HEK293 (cell line): Measurements from ENCODE around the gene CLTC.

Source experiments
- EGR2 ChIP-seq: fragments of 450-650 bp; formaldehyde crosslinking; IDR thresholded peaks from 2 replicates; pipeline ENCODE4 v1.5.1; 2016; ENCODE audit warnings: low read depth, missing biosample characterization, missing genetic modification characterization
- IKZF3 ChIP-seq: fragments of 450-650 bp; IDR thresholded peaks from 2 replicates; pipeline ENCODE4 v1.5.0; 2018; ENCODE audit warnings: missing biosample characterization, mild to moderate bottlenecking, missing genetic modification characterization, moderate library complexity
- KLF9 ChIP-seq: fragments of 450-650 bp; formaldehyde crosslinking; IDR thresholded peaks from 2 replicates; pipeline ENCODE4 v1.5.1; 2016; ENCODE audit warnings: missing biosample characterization, missing genetic modification characterization, low read depth
- MEIS1 ChIP-seq: sonication (generic); formaldehyde crosslinking; IDR thresholded peaks from 2 replicates; pipeline ENCODE4 v1.8.1; 2022; ENCODE audit warnings: missing genetic modification reagents, mild to moderate bottlenecking, borderline replicate concordance
- MZF1 ChIP-seq: fragments of 450-650 bp; formaldehyde crosslinking; IDR thresholded peaks from 2 replicates; pipeline ENCODE4 v1.5.1; 2017; ENCODE audit warnings: missing biosample characterization, missing genetic modification characterization, borderline replicate concordance
- SCRT1 ChIP-seq: fragments of 450-650 bp; formaldehyde crosslinking; IDR thresholded peaks from 2 replicates; pipeline ENCODE4 v1.5.1; 2016; ENCODE audit warnings: missing biosample characterization, missing genetic modification characterization, borderline replicate concordance
- SP2 ChIP-seq: fragments of 450-650 bp; formaldehyde crosslinking; IDR thresholded peaks from 2 replicates; pipeline ENCODE4 v1.5.1; 2016; ENCODE audit warnings: missing biosample characterization, missing genetic modification characterization
- WT1 ChIP-seq: fragments of 450-650 bp; formaldehyde crosslinking; IDR thresholded peaks from 2 replicates; pipeline ENCODE4 v1.5.1; 2016; ENCODE audit warnings: missing biosample characterization, missing genetic modification characterization
- YY2 ChIP-seq: fragments of 450-650 bp; formaldehyde crosslinking; IDR thresholded peaks from 2 replicates; pipeline ENCODE4 v1.5.1; 2016; ENCODE audit warnings: missing biosample characterization, missing genetic modification characterization
- ZBTB17 ChIP-seq: fragments of 450-650 bp; formaldehyde crosslinking; IDR thresholded peaks from 2 replicates; pipeline ENCODE4 v1.5.1; 2016; ENCODE audit warnings: missing biosample characterization, missing genetic modification characterization
- ZIC2 ChIP-seq: fragments of 450-650 bp; formaldehyde crosslinking; IDR thresholded peaks from 2 replicates; pipeline ENCODE4 v1.5.1; 2016; ENCODE audit warnings: missing biosample characterization, missing genetic modification characterization
- ZNF133 ChIP-seq: fragments of 450-650 bp; formaldehyde crosslinking; IDR thresholded peaks from 2 replicates; pipeline ENCODE4 v1.5.1; 2016; ENCODE audit warnings: missing biosample characterization, missing genetic modification characterization
- ZNF138 ChIP-seq: fragments of 450-650 bp; formaldehyde crosslinking; IDR thresholded peaks from 2 replicates; pipeline ENCODE4 v1.5.1; 2016; ENCODE audit warnings: missing biosample characterization, missing genetic modification characterization, borderline replicate concordance
- ZNF140 ChIP-seq: fragments of 450-650 bp; formaldehyde crosslinking; IDR thresholded peaks from 2 replicates; pipeline ENCODE4 v1.5.1; 2016; ENCODE audit warnings: missing biosample characterization, missing genetic modification characterization
- ZNF175 ChIP-seq: fragments of 450-650 bp; formaldehyde crosslinking; IDR thresholded peaks from 2 replicates; pipeline ENCODE4 v1.5.1; 2016; ENCODE audit warnings: missing biosample characterization, missing genetic modification characterization
- ZNF214 ChIP-seq: fragments of 450-650 bp; formaldehyde crosslinking; IDR thresholded peaks from 2 replicates; pipeline ENCODE4 v1.5.1; 2017; ENCODE audit warnings: missing biosample characterization, mild to moderate bottlenecking, missing genetic modification characterization, borderline replicate concordance
- ZNF221 ChIP-seq: fragments of 450-650 bp; formaldehyde crosslinking; IDR thresholded peaks from 2 replicates; pipeline ENCODE4 v1.5.1; 2017; ENCODE audit warnings: missing biosample characterization, missing genetic modification characterization, borderline replicate concordance
- ZNF24 ChIP-seq: fragments of 450-650 bp; formaldehyde crosslinking; IDR thresholded peaks from 2 replicates; pipeline ENCODE4 v1.5.1; 2016; ENCODE audit warnings: missing biosample characterization, missing genetic modification characterization
- ZNF341 ChIP-seq: fragments of 450-650 bp; formaldehyde crosslinking; IDR thresholded peaks from 2 replicates; pipeline ENCODE4; 2016; ENCODE audit warnings: low read depth, missing biosample characterization, missing genetic modification characterization
- ZNF423 ChIP-seq: fragments of 450-650 bp; formaldehyde crosslinking; IDR thresholded peaks from 2 replicates; pipeline ENCODE4 v1.5.1; 2016; ENCODE audit warnings: missing biosample characterization, missing genetic modification characterization
- ZNF514 ChIP-seq: fragments of 450-650 bp; formaldehyde crosslinking; IDR thresholded peaks from 2 replicates; pipeline ENCODE4 v1.5.1; 2016; ENCODE audit warnings: missing biosample characterization, missing genetic modification characterization
- ZNF561 ChIP-seq: fragments of 450-650 bp; IDR thresholded peaks from 2 replicates; pipeline ENCODE4 v1.5.1; 2018; ENCODE audit warnings: missing biosample characterization, missing genetic modification characterization, borderline replicate concordance
- ZNF596 ChIP-seq: fragments of 450-650 bp; IDR thresholded peaks from 2 replicates; pipeline ENCODE4 v1.5.0; 2018; ENCODE audit warnings: missing biosample characterization, mild to moderate bottlenecking, missing genetic modification characterization, moderate library complexity
- ZNF626 ChIP-seq: fragments of 450-650 bp; sonication (Bioruptor Pico); formaldehyde crosslinking; IDR thresholded peaks from 2 replicates; pipeline ENCODE4 v1.5.1; 2018; ENCODE audit warnings: missing biosample characterization, missing genetic modification characterization, inconsistent platforms
- ZNF664 ChIP-seq: fragments of 450-650 bp; formaldehyde crosslinking; IDR thresholded peaks from 2 replicates; pipeline ENCODE4 v1.5.1; 2016; ENCODE audit warnings: missing biosample characterization, missing genetic modification characterization
- ZNF777 ChIP-seq: fragments of 450-650 bp; formaldehyde crosslinking; IDR thresholded peaks from 2 replicates; pipeline ENCODE4 v1.5.1; 2017; ENCODE audit warnings: missing biosample characterization, missing genetic modification characterization, borderline replicate concordance
- ZNF837 ChIP-seq: fragments of 450-650 bp; formaldehyde crosslinking; IDR thresholded peaks from 2 replicates; pipeline ENCODE4 v1.5.1; 2016; ENCODE audit warnings: missing biosample characterization, missing genetic modification characterization
- ZSCAN30 ChIP-seq: fragments of 450-650 bp; IDR thresholded peaks from 2 replicates; pipeline ENCODE4 v1.5.1; 2018; ENCODE audit warnings: missing biosample characterization, mild to moderate bottlenecking, missing genetic modification characterization, moderate library complexity
- ZXDB ChIP-seq: fragments of 450-650 bp; formaldehyde crosslinking; IDR thresholded peaks from 2 replicates; pipeline ENCODE4 v1.5.1; 2016; ENCODE audit warnings: missing biosample characterization, missing genetic modification characterization
- TF ChIP-seq, protein P1 (sequence below): fragments of 450-650 bp; IDR thresholded peaks from 2 replicates; pipeline ENCODE4 v1.5.1; 2018; ENCODE audit warnings: missing biosample characterization, mild to moderate bottlenecking, missing genetic modification characterization
- TF ChIP-seq, protein P2 (sequence below): fragments of 450-650 bp; formaldehyde crosslinking; IDR thresholded peaks from 2 replicates; pipeline ENCODE4 v1.5.1; 2016; ENCODE audit warnings: missing biosample characterization, missing genetic modification characterization
- TF ChIP-seq, protein P3 (sequence below): fragments of 450-650 bp; formaldehyde crosslinking; IDR thresholded peaks from 2 replicates; pipeline ENCODE4 v1.5.1; 2016; ENCODE audit warnings: missing biosample characterization, missing genetic modification characterization
- TF ChIP-seq, protein P4 (sequence below): fragments of 450-650 bp; formaldehyde crosslinking; IDR thresholded peaks from 2 replicates; pipeline ENCODE4 v1.5.1; 2016; ENCODE audit warnings: missing biosample characterization, missing genetic modification characterization

Gene CLTC

DNA sequence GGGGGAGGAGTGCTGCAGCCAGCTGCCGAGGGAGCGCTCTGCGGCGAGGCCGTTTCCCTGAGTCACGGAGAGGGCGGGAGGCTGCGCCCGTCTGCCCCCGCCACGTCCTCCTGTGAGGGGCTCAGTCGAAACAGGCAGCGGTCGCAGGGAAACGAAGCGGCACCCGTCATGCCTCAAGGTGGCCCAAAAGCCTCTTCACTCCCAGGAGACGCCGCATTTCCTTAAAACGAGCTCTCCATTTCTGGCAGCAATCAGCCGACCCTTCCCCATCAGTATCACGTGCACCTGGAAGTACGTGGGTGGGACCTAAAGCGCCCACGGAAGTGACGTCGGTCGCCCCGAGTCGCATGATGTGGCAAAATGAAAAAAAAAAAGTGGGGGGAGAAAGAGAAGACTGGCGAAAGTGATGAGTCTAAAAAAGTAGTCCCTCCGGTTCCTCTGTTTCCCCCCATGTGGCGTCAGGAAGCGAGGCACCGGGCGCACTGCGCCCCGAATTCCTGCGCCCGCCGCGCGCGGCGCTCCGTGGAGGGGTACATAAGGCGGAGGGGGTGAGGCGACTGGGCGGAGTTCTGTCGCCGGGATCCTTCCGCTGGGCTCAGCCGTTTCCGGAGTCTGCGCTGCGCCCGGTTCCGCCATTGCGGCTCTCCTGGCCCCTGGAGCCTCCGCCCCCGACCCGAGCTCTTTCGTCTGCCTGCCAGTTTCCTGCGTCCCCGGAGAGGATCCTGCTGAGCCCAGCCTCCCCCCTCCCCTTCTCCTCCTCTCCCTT is at the start of gene CLTC (continued):
- TF ChIP-seq, protein P1, sequence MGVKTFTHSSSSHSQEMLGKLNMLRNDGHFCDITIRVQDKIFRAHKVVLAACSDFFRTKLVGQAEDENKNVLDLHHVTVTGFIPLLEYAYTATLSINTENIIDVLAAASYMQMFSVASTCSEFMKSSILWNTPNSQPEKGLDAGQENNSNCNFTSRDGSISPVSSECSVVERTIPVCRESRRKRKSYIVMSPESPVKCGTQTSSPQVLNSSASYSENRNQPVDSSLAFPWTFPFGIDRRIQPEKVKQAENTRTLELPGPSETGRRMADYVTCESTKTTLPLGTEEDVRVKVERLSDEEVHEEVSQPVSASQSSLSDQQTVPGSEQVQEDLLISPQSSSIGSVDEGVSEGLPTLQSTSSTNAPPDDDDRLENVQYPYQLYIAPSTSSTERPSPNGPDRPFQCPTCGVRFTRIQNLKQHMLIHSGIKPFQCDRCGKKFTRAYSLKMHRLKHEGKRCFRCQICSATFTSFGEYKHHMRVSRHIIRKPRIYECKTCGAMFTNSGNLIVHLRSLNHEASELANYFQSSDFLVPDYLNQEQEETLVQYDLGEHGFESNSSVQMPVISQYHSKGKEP (tag by site-specific recombination): peak; percentile 84
- TF ChIP-seq ZNF140 (tag by site-specific recombination): no peak
- peak; percentile 70; the same call in 1 of the 2 replicates for TF ChIP-seq KLF9
- no peak for TF ChIP-seq ZNF837
- peak; percentile 67 for TF ChIP-seq WT1 (tag by site-specific recombination)
- TF ChIP-seq ZNF626 (tag by site-specific recombination): no peak
- no peak for TF ChIP-seq ZNF175 (tag by site-specific recombination)
- TF ChIP-seq ZXDB (tag by site-specific recombination): peak; percentile 99
- TF ChIP-seq, protein P2, sequence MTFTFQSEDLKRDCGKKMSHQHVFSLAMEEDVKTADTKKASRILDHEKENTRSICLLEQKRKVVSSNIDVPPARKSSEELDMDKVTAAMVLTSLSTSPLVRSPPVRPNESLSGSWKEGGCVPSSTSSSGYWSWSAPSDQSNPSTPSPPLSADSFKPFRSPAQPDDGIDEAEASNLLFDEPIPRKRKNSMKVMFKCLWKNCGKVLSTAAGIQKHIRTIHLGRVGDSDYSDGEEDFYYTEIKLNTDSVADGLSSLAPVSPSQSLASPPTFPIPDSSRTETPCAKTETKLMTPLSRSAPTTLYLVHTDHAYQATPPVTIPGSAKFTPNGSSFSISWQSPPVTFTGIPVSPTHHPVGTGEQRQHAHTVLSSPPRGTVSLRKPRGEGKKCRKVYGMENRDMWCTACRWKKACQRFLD: no peak
- peak; percentile 20; the same call in 1 of the 2 replicates for TF ChIP-seq ZNF423 (tag by site-specific recombination)
- peak; percentile 89; the same call in 1 of the 2 replicates for TF ChIP-seq ZNF777 (tag by site-specific recombination)
- peak; percentile 96 for TF ChIP-seq ZBTB17 (tag by site-specific recombination)
- no peak for TF ChIP-seq ZNF138 (tag by site-specific recombination)
- TF ChIP-seq, protein P3, sequence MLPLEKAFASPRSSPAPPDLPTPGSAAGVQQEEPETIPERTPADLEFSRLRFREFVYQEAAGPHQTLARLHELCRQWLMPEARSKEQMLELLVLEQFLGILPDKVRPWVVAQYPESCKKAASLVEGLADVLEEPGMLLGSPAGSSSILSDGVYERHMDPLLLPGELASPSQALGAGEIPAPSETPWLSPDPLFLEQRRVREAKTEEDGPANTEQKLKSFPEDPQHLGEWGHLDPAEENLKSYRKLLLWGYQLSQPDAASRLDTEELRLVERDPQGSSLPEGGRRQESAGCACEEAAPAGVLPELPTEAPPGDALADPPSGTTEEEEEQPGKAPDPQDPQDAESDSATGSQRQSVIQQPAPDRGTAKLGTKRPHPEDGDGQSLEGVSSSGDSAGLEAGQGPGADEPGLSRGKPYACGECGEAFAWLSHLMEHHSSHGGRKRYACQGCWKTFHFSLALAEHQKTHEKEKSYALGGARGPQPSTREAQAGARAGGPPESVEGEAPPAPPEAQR (tag by site-specific recombination): peak; percentile 95
- TF ChIP-seq, protein P4, sequence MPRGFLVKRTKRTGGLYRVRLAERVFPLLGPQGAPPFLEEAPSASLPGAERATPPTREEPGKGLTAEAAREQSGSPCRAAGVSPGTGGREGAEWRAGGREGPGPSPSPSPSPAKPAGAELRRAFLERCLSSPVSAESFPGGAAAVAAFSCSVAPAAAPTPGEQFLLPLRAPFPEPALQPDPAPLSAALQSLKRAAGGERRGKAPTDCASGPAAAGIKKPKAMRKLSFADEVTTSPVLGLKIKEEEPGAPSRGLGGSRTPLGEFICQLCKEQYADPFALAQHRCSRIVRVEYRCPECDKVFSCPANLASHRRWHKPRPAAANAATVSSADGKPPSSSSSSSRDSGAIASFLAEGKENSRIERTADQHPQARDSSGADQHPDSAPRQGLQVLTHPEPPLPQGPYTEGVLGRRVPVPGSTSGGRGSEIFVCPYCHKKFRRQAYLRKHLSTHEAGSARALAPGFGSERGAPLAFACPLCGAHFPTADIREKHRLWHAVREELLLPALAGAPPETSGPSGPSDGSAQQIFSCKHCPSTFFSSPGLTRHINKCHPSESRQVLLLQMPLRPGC (tag by site-specific recombination): peak; percentile 98
- TF ChIP-seq ZNF221 (tag by site-specific recombination): no peak
- no peak for TF ChIP-seq SCRT1
- peak; percentile 96 for TF ChIP-seq ZNF24 (tag by site-specific recombination)
- TF ChIP-seq ZNF341 (tag by site-specific recombination): peak; percentile 92
- peak; percentile 92 for TF ChIP-seq SP2 (tag by site-specific recombination)
- peak; percentile 30; the same call in 1 of the 2 replicates for TF ChIP-seq ZNF133 (tag by site-specific recombination)
- peak; percentile 94 for TF ChIP-seq YY2 (tag by site-specific recombination)
- peak; percentile 82 for TF ChIP-seq ZNF664 (tag by site-specific recombination)
- no peak for TF ChIP-seq ZNF214 (tag by site-specific recombination)
- TF ChIP-seq IKZF3: peak; percentile 86
- no peak for TF ChIP-seq MEIS1 (CRISPR knock-in tag)
- TF ChIP-seq ZSCAN30 (tag by site-specific recombination): peak; percentile 96
- no peak for TF ChIP-seq ZNF514 (tag by site-specific recombination)
- TF ChIP-seq ZIC2 (tag by site-specific recombination): peak; percentile 91
- 0 out of 2 replicates have a peak, but pooled peaks have one; percentile 38 for TF ChIP-seq MZF1 (tag by site-specific recombination)
- peak; percentile 94 for TF ChIP-seq EGR2 (tag by site-specific recombination)
- TF ChIP-seq ZNF561 (tag by site-specific recombination): peak; percentile 98
- TF ChIP-seq ZNF596 (tag by site-specific recombination): peak; percentile 54
